Left forelimb (tissue), 1 donor: ENCODE data around the gene WDR33.

Source experiments
- DNase-seq: peaks from one replicate; pipeline ENCODE4 v3.0.0-alpha.2; 2018; ENCODE audit warnings: low spot score

Gene WDR33

DNA sequence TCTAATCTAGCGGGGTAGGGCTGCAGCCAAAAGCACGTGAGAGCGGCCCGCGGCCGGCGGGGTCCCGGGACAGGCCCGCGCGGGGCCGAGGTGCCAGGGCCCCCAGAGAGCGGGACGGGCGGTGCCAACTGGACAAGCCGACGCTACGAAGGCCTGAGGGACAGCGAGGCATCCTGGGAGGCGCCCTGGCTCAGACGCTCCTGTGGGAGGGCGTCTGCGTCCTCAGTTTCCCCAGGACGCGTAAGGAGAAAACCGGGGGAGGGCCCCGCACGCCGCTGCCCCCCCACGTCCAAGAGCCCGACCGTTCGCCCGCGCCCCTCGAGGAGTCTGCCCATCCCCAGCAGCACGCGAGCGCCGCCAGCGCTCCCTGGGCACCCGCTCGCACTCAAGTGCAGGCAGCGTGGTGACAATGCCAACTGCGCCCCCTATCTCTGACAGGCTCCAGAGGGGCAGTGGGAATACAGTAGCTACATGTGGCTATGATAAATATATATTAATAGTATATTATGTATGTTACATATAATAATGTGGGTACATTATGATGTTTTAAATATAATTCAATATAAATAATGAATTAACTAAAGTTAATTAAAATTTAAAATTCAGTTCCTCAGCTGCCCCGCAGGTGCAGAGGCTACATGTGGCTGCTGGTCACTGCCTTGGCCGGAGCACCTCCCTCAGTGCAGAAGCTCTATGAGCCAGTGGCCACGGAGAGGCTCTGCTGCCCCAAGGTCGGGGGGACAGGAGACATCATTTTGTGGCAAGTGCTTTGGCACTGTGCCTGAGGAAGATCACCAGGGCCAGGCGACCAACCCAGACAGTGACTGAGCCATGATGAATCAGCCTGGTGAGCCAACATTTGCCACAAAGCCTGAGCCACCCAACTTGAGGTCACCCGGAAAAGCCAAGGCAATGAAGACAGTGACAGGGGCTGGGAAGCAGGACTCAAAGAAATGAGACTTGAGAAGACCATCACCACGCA, 115.2 kb downstream of the WDR33 start:
- DNase-seq: no peak

DNA sequence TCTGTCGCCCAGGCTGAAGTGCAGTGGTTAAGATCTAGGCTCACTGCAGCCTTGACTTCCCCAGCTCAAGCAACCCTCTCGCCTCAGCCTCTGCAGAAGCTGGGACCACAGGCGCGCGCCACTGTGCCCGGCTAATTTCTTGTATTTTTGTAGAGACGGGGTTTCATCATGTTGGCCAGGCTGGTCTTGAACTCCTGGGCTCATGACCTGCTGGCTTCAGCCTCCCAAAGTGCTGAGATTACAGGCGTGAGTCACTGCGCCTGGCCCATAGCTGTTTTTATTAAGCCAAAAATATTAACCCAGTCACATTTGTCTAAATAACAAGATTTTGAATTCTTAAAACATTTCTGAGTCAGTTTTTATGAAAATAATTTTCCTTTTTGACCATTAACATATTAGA, 116.0 kb downstream of the WDR33 start:
- DNase-seq: no peak

DNA sequence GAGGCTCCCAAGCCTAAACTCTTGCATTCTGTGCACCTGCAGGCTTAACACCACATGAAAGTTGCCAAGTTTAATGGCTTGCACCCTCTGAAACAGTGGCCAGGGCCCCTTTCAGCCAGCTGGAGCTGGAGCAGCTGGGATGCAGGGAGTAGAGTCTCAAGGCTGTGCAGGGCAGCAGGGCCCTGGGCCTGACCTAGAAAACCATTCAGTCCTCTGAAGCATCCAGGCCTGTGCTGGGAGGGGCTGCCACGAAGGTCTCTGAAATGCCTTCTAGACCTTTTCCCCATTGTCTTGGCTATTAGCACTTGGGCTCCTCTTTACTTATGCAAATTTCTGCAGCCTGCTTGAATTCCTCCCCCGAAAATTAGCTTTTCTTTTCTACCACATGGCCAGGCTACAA, 120.3 kb downstream of the WDR33 start:
- DNase-seq: no peak

DNA sequence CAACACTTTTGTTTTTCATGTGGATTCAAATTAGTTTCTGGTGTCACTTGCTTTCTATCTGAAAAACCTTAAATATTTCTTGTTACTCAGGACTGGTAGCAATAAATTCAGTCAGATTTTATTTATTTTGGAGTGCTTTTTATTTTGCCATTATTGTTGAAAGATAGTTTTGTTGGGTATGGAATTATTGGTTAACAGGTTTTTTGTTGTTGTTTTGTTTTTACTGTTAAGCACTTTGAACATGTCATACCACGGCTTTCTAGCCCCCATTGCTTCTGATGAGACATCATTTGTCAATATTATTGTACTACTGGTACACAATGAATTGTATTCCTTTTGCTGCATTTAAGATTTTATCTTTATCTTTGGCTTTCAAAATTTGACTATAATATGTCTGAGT, 122.6 kb downstream of the WDR33 start:
- DNase-seq: no peak

DNA sequence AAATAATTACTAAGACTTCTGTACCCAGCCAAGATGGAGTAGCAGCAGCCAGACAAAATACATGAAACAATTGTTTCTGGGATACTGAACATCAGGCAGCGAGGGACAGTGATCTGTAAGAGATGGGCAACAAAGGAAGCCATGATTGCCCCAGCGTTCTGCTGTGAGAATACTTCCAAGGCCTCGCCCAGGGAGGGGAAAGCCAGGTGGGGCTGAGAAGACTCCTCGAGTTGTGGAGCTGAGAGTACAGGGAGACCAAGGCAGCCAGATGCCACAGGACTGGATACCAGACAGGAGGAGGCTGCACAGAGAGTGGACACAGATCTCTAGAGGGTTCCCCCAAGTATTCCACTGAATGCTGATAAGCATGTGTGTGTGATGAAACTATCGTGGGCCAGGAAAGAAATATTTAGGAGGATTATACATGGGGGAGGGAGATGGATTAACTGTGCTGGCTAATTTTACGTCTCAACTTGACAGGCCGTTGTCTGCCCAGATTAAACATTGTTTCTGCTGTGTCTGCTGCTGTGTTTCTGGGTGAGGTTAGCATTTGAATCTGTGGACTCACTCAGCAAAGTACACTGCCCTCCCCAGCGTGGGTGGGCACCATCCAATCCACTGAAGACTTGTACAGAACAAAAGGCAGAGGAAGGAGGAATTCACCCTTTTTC, 125.4 kb downstream of the WDR33 start:
- DNase-seq: no peak

DNA sequence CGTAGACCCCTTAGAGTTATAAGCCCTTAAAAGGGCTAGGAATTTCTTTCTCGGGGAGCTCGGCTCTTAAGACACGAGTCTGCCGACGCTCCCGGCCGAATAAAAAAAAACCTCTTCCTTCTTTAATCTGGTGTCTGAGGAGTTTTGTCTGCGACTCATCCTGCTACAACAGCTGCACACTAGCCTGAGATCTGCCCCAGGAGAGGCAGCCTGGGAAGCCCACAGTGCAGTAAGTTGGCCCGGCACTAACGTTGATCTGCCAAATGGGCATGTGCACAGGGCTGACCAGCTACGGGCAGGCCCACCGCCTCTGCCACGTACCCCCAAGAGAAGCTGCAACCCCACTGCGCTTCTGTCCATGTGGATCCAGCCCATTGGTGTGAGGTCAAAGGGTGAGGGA, 127.2 kb downstream of the WDR33 start:
- no peak for DNase-seq

DNA sequence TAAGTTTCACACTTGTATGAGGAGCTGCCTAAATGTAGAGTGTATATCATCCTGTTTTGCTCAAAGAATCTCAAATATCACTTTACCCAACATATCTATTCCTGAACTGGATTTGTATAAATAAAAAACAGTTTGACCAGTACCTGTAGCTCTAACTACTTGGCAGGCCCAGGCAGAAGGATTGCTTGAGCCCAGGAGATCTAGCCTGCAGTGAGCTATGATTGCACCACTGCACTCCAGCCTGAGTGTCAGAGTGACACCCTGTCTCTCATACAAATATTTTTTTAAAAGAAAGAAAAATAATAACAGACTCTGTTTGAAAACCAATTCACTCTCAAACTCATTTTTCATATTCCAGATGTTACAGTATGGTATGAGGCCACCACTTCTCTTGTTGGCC, 127.9 kb downstream of the WDR33 start:
- DNase-seq: no peak

DNA sequence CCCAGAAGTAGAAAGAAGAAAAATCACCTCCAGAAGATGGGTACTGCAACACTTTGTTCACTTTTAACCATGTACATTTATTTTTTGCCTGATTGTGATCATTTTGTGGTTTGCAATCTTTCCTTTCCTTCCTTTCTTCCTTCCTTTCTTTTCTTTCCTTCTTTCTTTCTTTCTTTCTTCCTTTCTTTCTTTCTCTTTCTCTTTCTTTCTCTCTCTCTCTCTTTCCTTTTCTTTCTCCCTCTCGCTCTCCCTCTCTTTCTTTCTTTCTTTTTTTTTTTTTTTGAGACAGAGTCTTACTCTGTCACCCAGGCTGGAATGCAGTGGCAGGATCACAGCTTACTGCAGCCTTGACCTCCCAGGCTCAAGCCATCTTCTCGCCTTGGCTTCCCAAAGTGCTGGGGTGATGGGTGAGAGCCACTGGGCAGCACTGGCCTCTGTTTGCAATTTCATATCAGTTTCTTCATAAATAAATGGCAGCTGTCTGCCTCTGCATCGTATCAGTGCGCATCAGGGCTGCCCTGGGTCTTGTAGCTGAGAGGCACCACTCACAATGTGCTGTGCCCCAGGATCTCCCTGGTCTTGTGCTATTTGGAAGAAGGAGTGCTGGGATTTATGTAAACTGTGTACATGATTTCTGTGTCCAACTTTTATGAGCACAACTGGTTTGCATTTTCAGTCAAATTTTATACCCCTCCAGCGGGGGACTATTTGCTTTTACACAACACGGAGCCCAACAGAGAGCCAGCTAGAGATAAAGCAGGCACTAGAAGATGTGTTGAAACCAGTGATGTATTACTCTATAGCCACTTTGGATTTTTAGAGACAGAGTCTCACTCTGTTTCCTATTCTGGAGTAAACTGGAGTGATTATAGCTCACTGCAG, 128.8 kb downstream of the WDR33 start:
- DNase-seq: no peak

DNA sequence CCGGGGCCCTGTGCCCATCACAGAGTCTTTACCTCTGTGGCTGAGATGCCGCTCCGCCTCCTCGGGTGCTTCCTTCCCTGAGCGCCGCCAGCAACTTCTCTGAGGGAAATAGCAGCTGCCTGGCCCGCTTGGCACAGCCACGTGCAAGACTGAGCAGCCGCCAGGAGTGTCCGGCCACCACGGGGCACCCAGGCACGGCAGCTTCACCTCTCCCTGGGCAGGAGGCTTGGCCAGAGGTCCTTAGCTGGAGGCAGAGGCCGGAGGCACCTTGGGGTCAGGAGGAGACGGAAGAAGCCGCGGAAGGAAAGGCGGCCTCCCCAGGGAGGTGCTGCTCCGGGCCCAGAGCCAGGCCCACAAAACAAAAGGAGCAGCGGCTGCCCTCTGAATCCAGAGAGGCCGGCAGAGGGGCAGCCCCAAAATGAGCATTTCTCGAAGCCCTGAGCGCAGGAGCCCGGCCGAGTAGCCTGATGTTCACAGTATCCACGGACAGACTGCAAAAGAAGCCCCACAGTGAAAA, 129.6 kb downstream of the WDR33 start:
- no peak for DNase-seq

DNA sequence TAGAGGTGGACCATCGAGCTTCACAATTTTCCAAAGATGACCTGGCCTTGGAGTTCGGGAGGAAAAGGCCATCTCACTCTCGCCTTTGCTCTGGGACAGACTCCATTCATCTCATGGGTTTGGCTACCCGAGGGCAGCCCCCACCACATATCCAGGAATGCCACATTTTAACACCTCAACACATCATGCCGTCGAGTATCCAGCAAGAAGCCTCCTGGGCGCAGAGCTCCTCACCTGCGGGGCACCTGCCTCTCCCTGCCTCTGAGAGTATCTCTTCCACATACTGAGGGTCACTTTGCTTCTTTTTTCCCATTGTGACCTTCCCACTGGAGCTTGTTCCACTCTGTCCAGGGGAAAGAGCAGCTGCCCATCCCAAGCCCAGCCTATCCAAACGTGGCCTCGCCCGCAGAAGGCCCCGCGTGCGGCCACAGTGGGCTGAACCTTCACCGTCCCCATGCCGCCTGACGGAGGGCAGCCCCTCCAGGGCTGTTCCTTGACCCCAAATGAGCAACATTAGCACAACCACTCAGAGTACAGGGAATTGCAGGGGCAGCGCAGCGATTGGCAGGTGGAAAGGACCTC, 130.2 kb downstream of the WDR33 start:
- DNase-seq: no peak

DNA sequence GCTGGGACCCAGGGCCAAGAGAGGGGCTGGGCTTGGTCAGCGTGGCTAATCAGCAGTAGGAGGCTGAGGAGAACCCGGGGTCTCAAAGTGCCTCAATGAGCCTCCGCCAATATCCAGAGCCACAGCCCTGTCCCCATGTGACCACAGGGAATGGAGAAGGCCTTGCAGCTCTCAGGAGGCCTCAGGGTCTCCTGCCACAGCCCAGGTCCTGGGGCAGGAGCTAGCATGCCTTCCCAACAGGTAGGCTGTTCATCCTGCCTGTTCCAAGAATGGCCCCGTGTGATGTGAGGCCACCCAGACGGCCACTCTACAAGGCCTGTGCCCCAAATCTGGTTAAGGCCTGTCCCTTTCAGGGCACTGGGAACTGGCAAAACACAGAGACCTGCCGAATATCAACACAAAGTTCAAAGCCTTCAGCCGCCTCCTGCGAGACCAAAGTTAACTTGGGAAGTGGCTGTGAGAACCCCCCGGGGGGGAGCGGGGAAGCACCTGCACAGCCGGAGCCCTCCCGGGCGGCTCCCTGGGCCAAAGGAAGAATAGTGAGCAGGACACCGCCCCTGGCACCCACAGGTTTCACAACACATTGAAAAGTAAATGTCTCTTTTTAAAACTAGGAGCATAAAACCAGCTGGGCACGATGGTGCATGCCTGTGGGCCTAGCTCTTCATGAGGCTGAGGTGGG, 131.2 kb downstream of the WDR33 start:
- DNase-seq: no peak

DNA sequence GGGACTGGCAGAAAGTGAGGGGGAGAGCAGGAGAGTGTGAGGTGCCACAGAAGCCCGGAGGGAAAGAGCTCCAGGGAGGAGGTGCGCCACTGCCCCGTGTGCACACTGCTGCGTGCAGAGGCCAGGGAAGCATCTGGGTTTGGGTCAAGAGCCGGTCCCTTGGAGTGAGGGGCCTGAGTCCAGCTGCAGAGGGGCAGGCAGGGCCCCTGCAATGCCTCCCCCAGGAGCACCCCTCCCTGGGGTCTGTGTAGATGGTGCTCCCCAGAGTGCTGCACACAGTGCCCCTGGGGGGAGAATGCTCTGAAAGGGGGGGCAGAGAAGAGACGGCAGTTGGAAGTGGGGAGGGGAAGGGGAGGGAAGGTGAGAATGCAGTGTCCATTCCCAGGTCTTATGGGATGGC, 132.0 kb downstream of the WDR33 start:
- no peak for DNase-seq

DNA sequence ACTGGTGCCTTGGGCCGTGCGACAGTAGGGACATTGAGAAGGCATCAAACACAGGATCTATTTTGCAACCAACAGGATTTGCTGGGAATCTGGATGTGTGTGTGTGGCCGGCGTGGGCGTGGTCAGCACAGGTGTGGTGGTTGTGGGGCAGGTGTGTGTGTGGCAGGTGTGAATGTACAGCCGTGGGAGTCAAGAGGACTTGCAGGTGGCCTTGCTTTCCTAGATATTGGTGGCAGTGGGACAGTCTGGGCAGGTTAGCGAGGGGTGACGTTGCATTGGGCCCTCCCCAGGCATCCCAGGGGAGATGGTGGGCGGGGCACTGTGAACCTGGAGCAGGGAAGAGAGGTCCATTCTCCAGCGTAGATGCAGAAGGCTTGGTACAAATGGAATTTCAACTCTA, 132.4 kb downstream of the WDR33 start:
- DNase-seq: no peak

DNA sequence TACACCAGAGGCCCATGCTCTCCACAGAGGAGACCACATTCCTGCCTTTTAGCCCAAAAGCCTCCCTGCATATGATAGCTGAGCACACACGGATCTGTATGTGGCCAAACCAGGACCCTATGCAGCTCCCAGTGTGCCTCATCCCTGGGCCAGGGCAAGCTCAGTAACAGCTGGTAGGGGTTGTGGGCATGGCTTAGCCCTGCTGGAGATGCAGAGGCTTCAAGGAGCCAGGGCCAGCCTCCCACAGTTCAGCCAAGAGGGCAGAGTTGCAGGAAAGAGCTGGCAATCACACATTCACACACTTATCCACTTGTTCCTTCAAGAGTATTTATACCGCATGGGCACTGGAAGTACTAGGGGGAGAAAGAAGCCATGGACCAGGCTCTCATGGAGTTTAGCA, 134.1 kb downstream of the WDR33 start:
- no peak for DNase-seq

DNA sequence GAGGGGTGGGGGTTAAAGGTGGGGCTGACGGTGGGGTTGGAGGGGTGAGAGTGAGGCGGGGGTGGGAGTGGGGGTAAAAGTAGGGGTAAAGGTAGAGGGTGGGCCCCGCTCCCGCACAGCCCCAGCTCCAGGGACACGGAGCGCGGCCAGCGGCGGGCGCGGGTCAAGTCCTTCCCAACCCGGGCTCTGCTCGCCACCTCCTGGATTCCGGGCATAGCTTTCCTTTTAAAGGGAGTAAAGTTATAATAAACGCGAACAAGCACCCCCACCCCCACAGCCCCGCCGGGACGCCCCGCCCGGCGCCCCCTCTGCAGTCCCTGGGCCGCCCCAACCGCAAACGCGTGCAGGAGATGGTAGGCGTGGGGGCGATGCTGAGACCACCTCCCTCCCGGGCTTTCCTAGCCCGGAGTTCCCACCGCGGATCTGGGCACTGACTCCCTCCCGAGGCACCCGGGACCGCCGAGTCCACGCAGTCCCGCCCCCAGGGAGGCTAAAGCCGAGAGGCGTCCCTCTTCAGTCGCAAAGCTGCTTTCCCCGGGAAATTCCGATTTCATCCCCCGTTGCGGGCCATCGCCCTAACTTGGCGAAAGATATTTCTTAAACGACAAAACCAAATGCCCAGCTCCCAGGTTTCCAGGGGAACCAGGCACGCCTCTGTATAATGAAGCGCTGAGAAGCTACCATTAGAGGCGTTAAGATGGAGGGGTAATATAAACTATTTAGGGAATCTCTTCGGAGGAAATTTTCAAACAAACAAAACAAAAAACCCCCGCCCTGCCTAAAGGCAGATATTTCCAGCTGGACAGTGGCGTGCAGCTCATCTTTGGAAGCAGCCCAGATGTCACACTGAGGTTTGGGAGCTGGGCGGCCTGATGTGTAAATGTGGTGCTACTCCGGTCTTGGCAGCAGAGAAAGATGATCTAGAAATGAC, 135.4 kb downstream of the WDR33 start, which contains the start of gene LIMS2:
LIMS2 (minus strand) TSS at position 200 of the 931 bp plus-strand sequence. CDS start 506 bp downstream, outside the sequence.
- no peak for DNase-seq

DNA sequence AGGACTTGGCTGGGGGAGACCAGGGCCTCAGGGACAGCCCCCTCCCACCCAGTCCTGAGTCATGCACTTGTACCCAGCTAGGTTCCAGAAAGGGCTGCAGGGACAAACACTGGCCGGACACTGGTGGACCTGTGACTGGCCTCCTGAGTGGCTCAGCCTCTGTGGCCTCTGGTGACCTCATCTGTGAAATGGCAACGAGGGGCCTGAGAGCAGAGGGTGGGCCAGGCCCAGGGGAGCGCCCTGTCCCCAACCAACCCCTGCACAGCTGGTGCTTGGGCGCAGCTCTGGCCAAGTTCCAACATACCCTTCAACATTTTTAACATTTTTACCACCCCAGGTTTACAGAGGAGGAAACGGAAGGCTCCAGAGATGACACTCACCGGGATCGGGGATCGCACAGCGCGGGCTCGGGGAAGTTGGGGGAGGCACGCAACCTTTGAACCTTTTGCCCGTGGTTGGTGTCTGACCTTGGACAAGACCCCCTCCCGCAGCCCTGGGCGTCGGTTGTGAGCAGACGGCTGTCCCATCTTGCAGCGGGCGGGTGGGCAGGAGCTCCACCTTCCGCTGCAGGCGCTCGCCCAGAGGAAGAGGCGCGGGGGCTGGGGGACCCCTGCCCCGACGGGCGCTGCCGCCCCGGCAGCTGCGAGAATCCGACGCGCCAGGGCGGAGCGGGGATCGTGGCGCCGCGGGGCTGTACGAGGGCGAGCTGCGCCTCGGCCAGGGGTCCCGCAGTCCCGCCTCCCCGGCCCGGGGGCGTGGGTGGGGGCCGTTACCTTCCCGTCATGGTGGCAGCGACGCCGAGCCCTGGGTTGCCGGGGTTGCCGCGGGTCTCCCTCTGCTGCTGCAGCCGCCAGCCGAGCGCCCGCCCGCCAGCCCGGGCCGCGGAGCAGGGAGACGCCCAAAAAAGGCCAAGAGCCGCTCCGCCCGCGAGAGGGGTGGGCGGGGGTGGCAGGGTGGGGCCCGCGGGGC, 136.4 kb downstream of the WDR33 start:
- no peak for DNase-seq

DNA sequence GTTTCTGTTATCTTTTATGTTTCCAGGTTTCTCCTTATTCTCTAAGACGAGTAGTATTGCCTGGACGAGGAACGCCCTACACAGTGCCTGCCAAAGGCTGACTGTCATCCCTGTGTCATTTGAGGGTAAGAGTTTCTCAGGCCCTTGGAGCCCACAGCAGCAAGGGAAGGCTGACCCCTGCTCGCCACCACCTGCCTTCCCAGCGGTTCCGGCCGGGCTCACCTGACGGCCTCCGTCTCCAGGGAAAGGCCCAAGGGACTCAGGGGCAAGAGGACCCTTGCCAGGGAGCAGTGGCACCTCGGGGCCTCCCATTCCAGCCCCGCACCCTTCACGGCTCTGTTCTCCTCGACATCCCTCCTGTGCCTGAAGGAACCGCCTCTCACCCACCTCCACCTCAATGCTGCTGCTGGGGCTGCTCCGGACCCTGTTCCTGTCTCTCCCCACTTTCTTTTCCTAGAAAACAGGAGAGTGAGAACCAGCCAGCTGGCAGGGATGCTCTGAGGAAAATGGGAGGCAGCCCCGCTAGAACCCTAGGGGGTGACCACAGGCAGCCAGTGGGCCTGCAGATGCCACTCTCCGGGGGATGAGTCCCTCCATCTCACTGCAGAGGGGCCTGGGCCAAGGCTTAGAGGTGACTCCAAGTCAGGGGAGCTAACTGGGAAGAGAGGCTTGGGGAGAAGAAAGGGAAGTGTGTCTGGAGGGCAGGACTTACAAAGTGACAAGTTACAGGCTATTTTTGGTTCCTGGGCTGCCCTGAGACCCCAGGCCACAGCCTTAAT, 137.5 kb downstream of the WDR33 start:
- no peak for DNase-seq
